Measurements from ENCODE around the gene OR52B6.

- no peak for TF ChIP-seq CTCF (IDR thresholded peaks at IDR 0.05; ENCODE audit: low read depth, low read length, poor library complexity, severe bottlenecking)
- no peak for TF ChIP-seq EZH2phosphoT487 (IDR thresholded peaks at IDR 0.05; ENCODE audit: borderline replicate concordance, low read length)
Measured at GRCh38 chr11:5593146-5593545, 12.5 kb downstream of the OR52B6 start.

All from DOHH2 (cell line).